GM12872 (cell line): ENCODE data around the gene CCDC97.

Source experiments
- CTCF ChIP-seq: IDR thresholded peaks from 3 replicates; pipeline ENCODE4 v1.5.1; 2011; ENCODE audit warnings: low read depth, mild to moderate bottlenecking, low read length, moderate library complexity; ENCODE audit not compliant: insufficient read depth

CCDC97 gene

GRCh38 chr19:41300555-41300954 is 9.4 kb upstream of the CCDC97 start:
- no peak for TF ChIP-seq CTCF

GRCh38 chr19:41302624-41303351 is 7.2 kb upstream of the CCDC97 start:
- TF ChIP-seq CTCF: no peak

- TF ChIP-seq CTCF: no peak
Measured at GRCh38 chr19:41303954-41304353, 6.0 kb upstream of the CCDC97 start.

GRCh38 chr19:41304706-41305483 is 5.1 kb upstream of the CCDC97 start:
- no peak for TF ChIP-seq CTCF

GRCh38 chr19:41305927-41306793 is 3.8 kb upstream of the CCDC97 start:
- no peak for TF ChIP-seq CTCF

GRCh38 chr19:41307090-41307875 is 2.7 kb upstream of the CCDC97 start:
- no peak for TF ChIP-seq CTCF
